HepG2 (cell line): ENCODE measurements around the gene PTPRE. TPM values are rescaled to one million over a fixed set of nuclear protein-coding genes. Genes with fewer than 3 reads are reported as not detected.

Experiments used
- ATAC-seq: fragments of 200-7000 bp; cut with Tn5 transposase; 3 replicates; pipeline ENCODE4 v1.9.1; 2020; ENCODE audit warnings: mild to moderate bottlenecking, moderate library complexity
- BruUV-seq: library from RNA; stranded (reverse); fragments of 400-500 nt; replicated peaks from 2 replicates; lab custom pipeline; 2021; lab: Mats Ljungman, UMichigan
- CTCF ChIA-PET: fragments of 300-600 bp; formaldehyde crosslinking; extraction: SDS; loops from one replicate; lab custom pipeline; 2021; ENCODE audit warnings: low total read pairs, inconsistent platforms, low intra/inter-chr PET ratio; lab: Yijun Ruan, JAX
- POLR2A ChIA-PET: fragments of 350-600 bp; sonication (Branson Sonifier 250); formaldehyde crosslinking; loops from one replicate; lab custom pipeline; 2020; ENCODE audit warnings: antibody characterized with exemption, inconsistent platforms; lab: Yijun Ruan, JAX
- DNase-seq: peaks from one replicate; pipeline ENCODE4 v3.0.0-alpha.2; 2015; ENCODE audit warnings: low spot score
- FAIRE-seq: peaks from 3 replicates; lab custom pipeline; 2011; peaks lifted over from hg19 to GRCh38; lab: Jason Lieb, UNC
- H2AFZ ChIP-seq: one replicate; pipeline ENCODE4 v1.6.1; 2011; ENCODE audit warnings: low read length, inconsistent platforms
- H3K27ac ChIP-seq: fragments of 300-600 bp; 3 replicates; pipeline ENCODE4 v1.8.0; 2011; ENCODE audit warnings: mixed run types, mild to moderate bottlenecking, mixed read lengths, low read length, inconsistent platforms; ENCODE audit not compliant: insufficient read depth; ENCODE audit errors: extremely low read length
- H3K27me3 ChIP-seq, 2 experiments: fragments of 200-600 bp in 1 of 2; 2 replicates in 1 of 2; 3 replicates in 1 of 2; pipeline versions ENCODE4 v1.6.0 to v1.8.0; 2011; ENCODE audit warnings: low read length in 2 of 2, mild to moderate bottlenecking in 2 of 2, moderate library complexity in 2 of 2, inconsistent platforms in 1 of 2; ENCODE audit not compliant: insufficient read depth in 2 of 2, control insufficient read depth in 1 of 2
- H3K36me3 ChIP-seq, 2 experiments: fragments of 200-600 bp in 1 of 2; replicated peaks in 1 of 2; 2 replicates in 1 of 2; 3 replicates in 1 of 2; pipeline versions ENCODE4 v1.5.1 to v1.8.0; 2011; ENCODE audit warnings: low read length in 2 of 2, inconsistent platforms in 1 of 2; ENCODE audit not compliant: insufficient read depth in 2 of 2, control insufficient read depth in 1 of 2
- H3K4me1 ChIP-seq: 2 replicates; pipeline ENCODE4 v1.5.1; 2012; ENCODE audit warnings: low read length, inconsistent platforms; ENCODE audit not compliant: insufficient read depth
- H3K4me2 ChIP-seq: 2 replicates; pipeline ENCODE4 v1.6.0; 2011; ENCODE audit warnings: low read depth, low read length, inconsistent platforms
- H3K4me3 ChIP-seq, 3 experiments: fragments of 200-600 bp in 1 of 3; sonication (generic), shearing (Covaris generic) in 1 of 3; replicated peaks in 1 of 3; 2 replicates each; pipeline ENCODE4 v1.5.1; 2011 to 2016; ENCODE audit warnings: low read length in 3 of 3, inconsistent platforms in 2 of 3, low read depth in 2 of 3, mild to moderate bottlenecking in 2 of 3, control low read depth in 1 of 3, mixed read lengths in 1 of 3; ENCODE audit not compliant: insufficient read depth in 1 of 3
- H3K79me2 ChIP-seq: one replicate; pipeline ENCODE4 v1.6.1; 2011; ENCODE audit warnings: low read length, inconsistent platforms; ENCODE audit not compliant: insufficient read depth
- H3K9ac ChIP-seq: 2 replicates; pipeline ENCODE4 v1.6.0; 2011; ENCODE audit warnings: mild to moderate bottlenecking, low read depth, low read length, inconsistent platforms; ENCODE audit not compliant: insufficient read depth
- H3K9me3 ChIP-seq: 2 replicates; pipeline ENCODE4 v1.5.1; 2012; ENCODE audit warnings: mild to moderate bottlenecking, low read length
- H4K20me1 ChIP-seq: 2 replicates; pipeline ENCODE4 v1.6.0; 2011; ENCODE audit warnings: inconsistent platforms, mild to moderate bottlenecking, low read length, moderate library complexity; ENCODE audit not compliant: insufficient read depth
- FOXK1 ChIP-seq: sonication (generic); formaldehyde crosslinking; IDR thresholded peaks from 2 replicates; pipeline ENCODE4 v1.4.0; 2020; ENCODE audit warnings: low read depth, missing genetic modification reagents, borderline replicate concordance
- GRHL1 ChIP-seq: sonication (generic); formaldehyde crosslinking; conservative IDR thresholded peaks from 2 replicates; pipeline ENCODE4 v1.8.0; 2022; ENCODE audit warnings: missing genetic modification reagents
- HDAC1 ChIP-seq: sonication (generic); formaldehyde crosslinking; IDR thresholded peaks from 2 replicates; pipeline ENCODE4 v1.5.1; 2020; ENCODE audit warnings: mild to moderate bottlenecking, missing genetic modification reagents
- HINFP ChIP-seq: sonication (generic); formaldehyde crosslinking; IDR thresholded peaks from 2 replicates; pipeline ENCODE4 v1.4.0; 2020; ENCODE audit warnings: low read depth, mild to moderate bottlenecking, missing genetic modification reagents
- HNRNPUL1 ChIP-seq: fragments of 200-400 bp; formaldehyde crosslinking; IDR thresholded peaks from 2 replicates; pipeline ENCODE4 v1.6.1; 2017; ENCODE audit warnings: low read depth, mild to moderate bottlenecking, low read length, moderate library complexity
- PRDM10 ChIP-seq: sonication (generic); formaldehyde crosslinking; IDR thresholded peaks from 2 replicates; pipeline ENCODE4 v1.4.0; 2020; ENCODE audit warnings: low read depth, missing genetic modification reagents
- ZSCAN30 ChIP-seq: sonication (generic); formaldehyde crosslinking; IDR thresholded peaks from 2 replicates; pipeline ENCODE4 v1.5.0; 2020; ENCODE audit warnings: mild to moderate bottlenecking, missing genetic modification reagents
- WGBS: methylation state at CpG from one replicate; pipeline ENCODE4 v1.1.6; 2017; ENCODE audit warnings: low lambda C conversion rate; 5-methylcytosine and 5-hydroxymethylcytosine counted together
- in situ Hi-C: cut with HindIII; loops from 2 replicates; pipeline ENCODE4 v1.10.0; 2017; ENCODE audit warnings: low pct_unique_long_range_greater_than_20kb; ENCODE audit not compliant: extremely low pct_ligation_motif_present
- intact Hi-C: fragments of 100-400 bp; cut with micrococcal nuclease; formaldehyde crosslinking; loops from one replicate; pipeline ENCODE4 v1.10.0; 2022; ENCODE audit not compliant: unreplicated experiment
- polyA plus RNA-seq, 8 experiments: library from polyadenylated mRNA; depleted of rRNA in 3 of 8; stranded (reverse) in 7 of 8; unstranded in 1 of 8; fragments of >200 nt; fragmentation: Illumina TruSeq in 4 of 8; extraction: Trizol in 4 of 8; gene quantifications; 2 replicates each; pipeline versions ENCODE4 v1.2.1 to v1.2.3, GENCODE V29; 2011 to 2016; ENCODE audit warnings: low read depth in 4 of 8, missing spikeins in 1 of 8, mixed read lengths in 1 of 8; ENCODE audit not compliant: insufficient read depth in 1 of 8
- total RNA-seq, 5 experiments: library from RNA; depleted of rRNA; stranded (reverse); fragments of >200 nt; fragmentation: Illumina TruSeq; extraction: Trizol; gene quantifications; 2 replicates each; pipeline ENCODE4 v1.2.3, GENCODE V29; 2016; ENCODE audit warnings: low read depth in 1 of 5

Gene PTPRE
- total and polyA plus RNA-seq, 2 of the 13 experiments (the other 11 are each of a cell fraction or from before 2014, with no cell fraction given): 0.01 to 0.02 TPM

GRCh38 chr10:128116187-128116586, 209.3 kb downstream of the PTPRE start:
- Histone ChIP-seq H3K36me3 (peaks cover 15 to 88% of the 10 kb centered on the region in 2 experiments), H3K4me1 (no peaks in the 10 kb centered on the region), H3K4me3 (no peak overlapping the region), H3K27me3 (no peaks in the 10 kb centered on the region), H3K9ac (no peak overlapping the region), H3K79me2 (peaks cover 2% of the 10 kb centered on the region), H4K20me1 (no peaks in the 10 kb centered on the region), H2AFZ (no peak overlapping the region), H3K4me2 (no peak overlapping the region), H3K27ac (no peak overlapping the region), H3K9me3 (no peaks in the 10 kb centered on the region)
- DNase-seq: no peak
- TF ChIP-seq PRDM10 (no peak), FOXK1 (CRISPR knock-in tag) (no peak), HINFP (CRISPR knock-in tag) (no peak), ZSCAN30 (CRISPR knock-in tag) (no peak), GRHL1 (no peak), HNRNPUL1 (no peak), HDAC1 (no peak)
- intact Hi-C loops: no loop called here
- FAIRE-seq: no peak
- 97% methylated on average over 4 of the region's 4 CpGs for WGBS
- CTCF ChIA-PET: no interaction called here
- POLR2A ChIA-PET: no interaction called here
- no TSS peak for BruUV-seq
- in situ Hi-C loops: no loop called here
- ATAC-seq: no peak
